Endothelial cell of umbilical vein (primary cell): Measurements from ENCODE around the gene WDR47. TPM values are rescaled to one million over a fixed set of nuclear protein-coding genes. Genes with fewer than 3 reads are reported as not detected.

ENCODE experiments used
- BruUV-seq: library from RNA; stranded (reverse); fragments of 400-500 nt; replicated peaks from 2 replicates; lab custom pipeline; 2021; lab: Mats Ljungman, UMichigan
- CTCF ChIA-PET: fragments of 300-600, 350-600 bp; sonication (Branson Sonifier 250); formaldehyde crosslinking; loops from one replicate; lab custom pipeline; 2021; ENCODE audit warnings: antibody characterized with exemption, inconsistent platforms; lab: Charles Lee
- POLR2A ChIA-PET: fragments of 300-600, 350-600 bp; sonication (Branson Sonifier 250); formaldehyde crosslinking; loops from one replicate; lab custom pipeline; 2021; ENCODE audit warnings: antibody characterized with exemption, inconsistent platforms; lab: Charles Lee
- DNase-seq: peaks from one replicate; pipeline ENCODE4 v3.0.0-alpha.2; 2011; ENCODE audit warnings: low read depth, low spot score
- FAIRE-seq: peaks from 2 replicates; lab custom pipeline; 2011; peaks lifted over from hg19 to GRCh38; lab: Jason Lieb, UNC
- H2AFZ ChIP-seq: 2 replicates; pipeline ENCODE4 v1.6.0; 2012; ENCODE audit warnings: low read depth, low read length, control low read depth, inconsistent platforms
- H3K27ac ChIP-seq: 2 replicates; pipeline ENCODE4 v1.5.1; 2011; ENCODE audit warnings: low read depth, mild to moderate bottlenecking, control low read depth, low read length, moderate library complexity; ENCODE audit not compliant: insufficient read depth
- H3K27me3 ChIP-seq, 2 experiments: 2 replicates each; pipeline versions ENCODE4 v1.6.0 to v1.6.1; 2011; ENCODE audit warnings: low read length in 2 of 2, mixed read lengths in 1 of 2; ENCODE audit not compliant: control insufficient read depth in 2 of 2, insufficient read depth in 2 of 2
- H3K36me3 ChIP-seq, 2 experiments: 2 replicates in 1 of 2; 3 replicates in 1 of 2; pipeline ENCODE4 v1.5.1; 2011; ENCODE audit warnings: low read length in 2 of 2, mild to moderate bottlenecking in 1 of 2, moderate library complexity in 1 of 2; ENCODE audit not compliant: control insufficient read depth in 2 of 2, insufficient read depth in 2 of 2; ENCODE audit errors: extremely low read depth in 1 of 2
- H3K4me1 ChIP-seq: 3 replicates; pipeline ENCODE4 v1.5.1; 2011; ENCODE audit warnings: mild to moderate bottlenecking, low read length; ENCODE audit not compliant: control insufficient read depth, insufficient read depth; ENCODE audit errors: extremely low read depth
- H3K4me2 ChIP-seq: 2 replicates; pipeline ENCODE4 v1.6.1; 2011; ENCODE audit warnings: low read length, control low read depth, mixed read lengths; ENCODE audit not compliant: insufficient read depth
- H3K4me3 ChIP-seq, 3 experiments: fragments of 200-600 bp in 1 of 3; sonication (generic), shearing (Covaris generic) in 1 of 3; replicated peaks in 1 of 3; 2 replicates each; pipeline ENCODE4 v1.5.1; 2011 to 2016; ENCODE audit warnings: control low read depth in 3 of 3, low read length in 3 of 3, mild to moderate bottlenecking in 2 of 3, inconsistent platforms in 1 of 3, low read depth in 1 of 3, moderate library complexity in 1 of 3; ENCODE audit not compliant: insufficient read depth in 1 of 3
- H3K79me2 ChIP-seq: 2 replicates; pipeline ENCODE4 v1.6.0; 2012; ENCODE audit warnings: low read length, inconsistent platforms; ENCODE audit not compliant: control insufficient read depth, insufficient read depth
- H3K9ac ChIP-seq: replicated peaks from 2 replicates; pipeline ENCODE3; 2011; ENCODE audit warnings: low read length, control low read depth; ENCODE audit not compliant: insufficient read depth; ENCODE audit errors: extremely low read depth
- H3K9me1 ChIP-seq: replicated peaks from 3 replicates; pipeline ENCODE4 v1.6.0; 2011; ENCODE audit warnings: mild to moderate bottlenecking, low read length; ENCODE audit not compliant: control insufficient read depth, insufficient read depth; ENCODE audit errors: extremely low read depth
- H3K9me3 ChIP-seq: replicated peaks from 2 replicates; pipeline ENCODE4 v1.5.1; 2012; ENCODE audit warnings: low read length, inconsistent platforms; ENCODE audit not compliant: control insufficient read depth, insufficient read depth
- H4K20me1 ChIP-seq: replicated peaks from 2 replicates; pipeline ENCODE3; 2011; ENCODE audit warnings: mild to moderate bottlenecking, low read length; ENCODE audit not compliant: control insufficient read depth, insufficient read depth; ENCODE audit errors: extremely low read depth
- EZH2 ChIP-seq: IDR thresholded peaks from 2 replicates; pipeline ENCODE4 v1.6.1; 2012; ENCODE audit warnings: borderline replicate concordance, low read depth, mild to moderate bottlenecking, moderate library complexity, low read length, inconsistent platforms; ENCODE audit not compliant: severe bottlenecking
- FOS ChIP-seq: IDR thresholded peaks from 2 replicates; pipeline ENCODE4 v1.6.1; 2011; ENCODE audit warnings: mild to moderate bottlenecking, low read length, moderate library complexity, borderline replicate concordance; ENCODE audit not compliant: insufficient read depth
- GATA2 ChIP-seq: IDR thresholded peaks from 2 replicates; pipeline ENCODE4 v1.7.0; 2011; ENCODE audit warnings: low read depth, mild to moderate bottlenecking, moderate library complexity, mixed read lengths, low read length; ENCODE audit not compliant: insufficient read length, insufficient read depth
- JUN ChIP-seq: IDR thresholded peaks from 2 replicates; pipeline ENCODE4 v1.6.1; 2011; ENCODE audit warnings: borderline replicate concordance, low read depth; ENCODE audit not compliant: insufficient read length, insufficient read depth
- MAX ChIP-seq: IDR thresholded peaks from 2 replicates; pipeline ENCODE4 v1.6.1; 2011; ENCODE audit not compliant: insufficient read depth, insufficient read length
- MYC ChIP-seq: IDR thresholded peaks from one replicate; pipeline ENCODE4 v1.6.1; 2011; ENCODE audit warnings: mild to moderate bottlenecking, low read depth, low read length
- POLR2A ChIP-seq: IDR thresholded peaks from 2 replicates; pipeline ENCODE4 v1.6.1; 2012; ENCODE audit warnings: low read depth, mild to moderate bottlenecking, control low read depth, low read length
- POLR2AphosphoS5 ChIP-seq: IDR thresholded peaks from 2 replicates; pipeline ENCODE4 v1.6.1; 2012; ENCODE audit warnings: low read depth, mild to moderate bottlenecking, control low read depth, low read length, moderate library complexity; ENCODE audit not compliant: insufficient read depth
- dilution Hi-C: fragments of 300-500 bp; cut with MboI; formaldehyde crosslinking; loops from one replicate; pipeline ENCODE4 v1.15.0; 2019; ENCODE audit warnings: low sequenced_read_pairs; ENCODE audit not compliant: extremely low pct_ligation_motif_present
- intact Hi-C: fragments of 100-400 bp; cut with micrococcal nuclease; formaldehyde crosslinking; loops from one replicate; pipeline ENCODE4 v1.10.0; 2022
- polyA plus RNA-seq, 4 experiments: library from polyadenylated mRNA; depleted of rRNA in 3 of 4; stranded (reverse) in 3 of 4; unstranded in 1 of 4; fragments of >200 nt; gene quantifications; 2 replicates each; pipeline versions ENCODE4 v1.2.1 to v1.2.3, GENCODE V29; 2011 to 2012; ENCODE audit warnings: missing spikeins in 1 of 4
- total RNA-seq: library from RNA; stranded (reverse); gene quantifications from 2 replicates; pipeline ENCODE4 v1.2.3, GENCODE V29; 2021
- TF ChIP-seq, protein P1 (sequence below), 2 donors: IDR thresholded peaks; 1 replicate in 1 of 2; 2 replicates in 1 of 2; pipeline ENCODE4 v1.5.1; 2011; ENCODE audit warnings: low read length in 2 of 2, mild to moderate bottlenecking in 2 of 2, moderate library complexity in 2 of 2, control low read depth in 1 of 2, inconsistent platforms in 1 of 2, low read depth in 1 of 2; ENCODE audit not compliant: insufficient read depth in 1 of 2; ENCODE audit errors: extremely low read depth in 1 of 2

WDR47 gene
- total and polyA plus RNA-seq, 2 donors (not counting 3 experiments of a cell fraction or from before 2014, with no cell fraction given) = 9.1 to 19.0 TPM

- FAIRE-seq = peak; percentile 35
- H3K79me2 ChIP-seq = peaks cover 27% of the 10 kb centered on the region
- POLR2A ChIA-PET = interaction anchor here (0.5 to 1.0 kb wide), 2 partner anchors 37 to 145 kb away, joined by 3 to 4 read pairs; no protein-coding TSS in a partner anchor
Measured at GRCh38 chr1:108961752-108962486, 80.0 kb downstream of the WDR47 start.

DNA sequence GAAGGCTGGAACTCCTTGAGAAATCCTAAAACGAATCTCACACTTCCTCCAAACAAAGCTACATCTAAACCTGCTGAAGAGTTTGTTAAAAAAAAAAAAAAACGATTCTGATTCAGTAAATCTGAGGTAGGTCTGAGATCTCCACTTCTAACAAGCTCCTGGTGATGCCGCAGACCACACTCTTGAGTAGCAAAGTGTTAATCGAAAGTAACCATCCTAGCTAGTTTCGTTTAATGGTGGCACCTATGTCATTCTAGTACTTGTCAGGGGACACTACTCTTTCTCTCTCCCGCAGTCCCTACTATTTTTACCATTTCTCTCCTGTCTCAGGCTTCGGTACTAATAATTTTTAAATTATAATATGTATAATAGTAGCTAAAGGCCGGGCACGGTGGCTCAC lies 80.7 kb downstream of the WDR47 start:
- FAIRE-seq (no peak), DNase-seq (no peak)
- no peaks in the 10 kb centered on the region for H3K9me3 ChIP-seq
- H3K9ac ChIP-seq = no peak overlapping the region
- peaks cover 0 to 1% of the 10 kb centered on the region in 2 experiments for H3K36me3 ChIP-seq
- ChIA-PET POLR2A (no interaction called here), CTCF (interaction anchor here (0.6 to 0.9 kb wide), 2 partner anchors 12 to 572 kb away, joined by 3 to 4 read pairs; no protein-coding TSS in a partner anchor)
- no peak overlapping the region for H2AFZ ChIP-seq
- dilution Hi-C loops = no loop called here
- no TSS peak for BruUV-seq
- no peak overlapping the region for H3K4me2 ChIP-seq
- TF ChIP-seq GATA2 (no peak), MAX (no peak), POLR2AphosphoS5 (no peak), EZH2 (no peak), JUN (no peak), MYC (no peak), POLR2A (no peak), FOS (no peak)
- TF ChIP-seq, protein P1, sequence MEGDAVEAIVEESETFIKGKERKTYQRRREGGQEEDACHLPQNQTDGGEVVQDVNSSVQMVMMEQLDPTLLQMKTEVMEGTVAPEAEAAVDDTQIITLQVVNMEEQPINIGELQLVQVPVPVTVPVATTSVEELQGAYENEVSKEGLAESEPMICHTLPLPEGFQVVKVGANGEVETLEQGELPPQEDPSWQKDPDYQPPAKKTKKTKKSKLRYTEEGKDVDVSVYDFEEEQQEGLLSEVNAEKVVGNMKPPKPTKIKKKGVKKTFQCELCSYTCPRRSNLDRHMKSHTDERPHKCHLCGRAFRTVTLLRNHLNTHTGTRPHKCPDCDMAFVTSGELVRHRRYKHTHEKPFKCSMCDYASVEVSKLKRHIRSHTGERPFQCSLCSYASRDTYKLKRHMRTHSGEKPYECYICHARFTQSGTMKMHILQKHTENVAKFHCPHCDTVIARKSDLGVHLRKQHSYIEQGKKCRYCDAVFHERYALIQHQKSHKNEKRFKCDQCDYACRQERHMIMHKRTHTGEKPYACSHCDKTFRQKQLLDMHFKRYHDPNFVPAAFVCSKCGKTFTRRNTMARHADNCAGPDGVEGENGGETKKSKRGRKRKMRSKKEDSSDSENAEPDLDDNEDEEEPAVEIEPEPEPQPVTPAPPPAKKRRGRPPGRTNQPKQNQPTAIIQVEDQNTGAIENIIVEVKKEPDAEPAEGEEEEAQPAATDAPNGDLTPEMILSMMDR (IDR thresholded peaks at IDR 0.05; ENCODE audit: extremely low read depth in 1 of 2, insufficient read depth in 1 of 2, low read depth in 1 of 2, low read length in 2 of 2) = no peak
- intact Hi-C loops = loop anchor here (5.0 kb wide), 1 partner anchor 144 kb away; no protein-coding TSS in a partner anchor
- H3K4me3 ChIP-seq = no peak overlapping the region
- peaks cover 27% of the 10 kb centered on the region for H3K79me2 ChIP-seq
- no peaks in the 10 kb centered on the region for H3K27me3 ChIP-seq
- H4K20me1 ChIP-seq = no peaks in the 10 kb centered on the region
- no peaks in the 10 kb centered on the region for H3K9me1 ChIP-seq
- H3K27ac ChIP-seq = no peak overlapping the region
- H3K4me1 ChIP-seq = peaks cover 9% of the 10 kb centered on the region

More at GRCh38 chr1:108961752-108962486, 80.0 kb downstream of the WDR47 start:
- Histone ChIP-seq H3K36me3 (peaks cover 0 to 1% of the 10 kb centered on the region in 2 experiments), H3K9me3 (no peaks in the 10 kb centered on the region), H3K27ac (no peak overlapping the region), H3K4me3 (peak overlapping the region in 1 of 3 experiments; percentile 89), H4K20me1 (no peaks in the 10 kb centered on the region), H3K9ac (peak overlapping the region; percentile 91), H2AFZ (no peak overlapping the region), H3K4me1 (peaks cover 9% of the 10 kb centered on the region), H3K9me1 (no peaks in the 10 kb centered on the region), H3K27me3 (no peaks in the 10 kb centered on the region), H3K4me2 (peak overlapping the region; percentile 93)
- intact Hi-C loops = loop anchor here (2.0 to 5.0 kb wide), 3 partner anchors 79 to 151 kb away; a partner anchor contains a TSS
- no peak for TF ChIP-seq EZH2
- no peak for TF ChIP-seq GATA2
- TF ChIP-seq FOS = no peak
- CTCF ChIA-PET = interaction anchor here (0.9 to 1.9 kb wide), 2 partner anchors 12 to 151 kb away, joined by 4 to 5 read pairs; a partner anchor contains a TSS
- dilution Hi-C loops = no loop called here
- no peak for DNase-seq
- BruUV-seq = no TSS peak
